Astrocyte (in vitro differentiated cells and primary cell): ENCODE data around the gene CENPX. TPM values are rescaled to one million over a fixed set of nuclear protein-coding genes. Genes with fewer than 3 reads are reported as not detected.

ENCODE experiments used
- DNase-seq: peaks from one replicate; pipeline ENCODE4 v3.0.0-alpha.2; 2010; ENCODE audit warnings: low read depth
- FAIRE-seq: peaks from 2 replicates; lab custom pipeline; 2011; peaks lifted over from hg19 to GRCh38; lab: Jason Lieb, UNC
- H2AFZ ChIP-seq: 2 replicates; pipeline ENCODE4 v1.6.0; 2012; ENCODE audit warnings: low read depth, low read length, inconsistent platforms
- H3K27ac ChIP-seq: 2 replicates; pipeline ENCODE4 v1.5.1; 2011; ENCODE audit warnings: low read depth, low read length, inconsistent platforms
- H3K27me3 ChIP-seq: 2 replicates; pipeline ENCODE4 v1.6.0; 2011; ENCODE audit warnings: low read length, inconsistent platforms; ENCODE audit not compliant: insufficient read depth
- H3K36me3 ChIP-seq: 2 replicates; pipeline ENCODE4 v1.5.1; 2011; ENCODE audit warnings: low read length, inconsistent platforms; ENCODE audit not compliant: insufficient read depth
- H3K4me1 ChIP-seq: 2 replicates; pipeline ENCODE4 v1.5.1; 2011; ENCODE audit warnings: low read length, inconsistent platforms; ENCODE audit not compliant: insufficient read depth
- H3K4me2 ChIP-seq: 2 replicates; pipeline ENCODE4 v1.6.0; 2012; ENCODE audit warnings: low read length, inconsistent platforms
- H3K4me3 ChIP-seq: 2 replicates; pipeline ENCODE4 v1.5.1; 2011; ENCODE audit warnings: low read depth, mild to moderate bottlenecking, low read length, inconsistent platforms; ENCODE audit not compliant: insufficient read depth
- H3K79me2 ChIP-seq: 2 replicates; pipeline ENCODE4 v1.6.0; 2012; ENCODE audit warnings: mild to moderate bottlenecking, low read length, inconsistent platforms; ENCODE audit not compliant: insufficient read depth
- H3K9ac ChIP-seq: 2 replicates; pipeline ENCODE4 v1.6.0; 2012; ENCODE audit warnings: mild to moderate bottlenecking, low read length, inconsistent platforms
- H3K9me3 ChIP-seq: 2 replicates; pipeline ENCODE4 v1.5.1; 2012; ENCODE audit warnings: low read depth, mild to moderate bottlenecking, low read length, inconsistent platforms; ENCODE audit not compliant: insufficient read depth
- H4K20me1 ChIP-seq: 2 replicates; pipeline ENCODE4 v1.6.0; 2012; ENCODE audit warnings: low read length, inconsistent platforms; ENCODE audit not compliant: insufficient read depth
- H3K27ac Mint-ChIP-seq: one replicate; pipeline ENCODE4 v1.8.0; 2021; ENCODE audit warnings: mild to moderate bottlenecking, mixed read lengths; ENCODE audit not compliant: unreplicated experiment
- H3K27me3 Mint-ChIP-seq: one replicate; pipeline ENCODE4 v1.8.0; 2021; ENCODE audit warnings: low read depth, mixed read lengths; ENCODE audit not compliant: unreplicated experiment
- H3K36me3 Mint-ChIP-seq: one replicate; pipeline ENCODE4 v1.8.0; 2021; ENCODE audit warnings: low read depth, mixed read lengths; ENCODE audit not compliant: unreplicated experiment
- H3K4me1 Mint-ChIP-seq: one replicate; pipeline ENCODE4 v1.8.0; 2021; ENCODE audit warnings: low read depth, mixed read lengths; ENCODE audit not compliant: unreplicated experiment
- H3K4me3 Mint-ChIP-seq: one replicate; pipeline ENCODE4 v1.8.0; 2021; ENCODE audit warnings: mild to moderate bottlenecking, moderate library complexity, mixed read lengths; ENCODE audit not compliant: unreplicated experiment
- H3K9me3 Mint-ChIP-seq: one replicate; pipeline ENCODE4 v1.8.0; 2021; ENCODE audit warnings: mild to moderate bottlenecking, mixed read lengths; ENCODE audit not compliant: unreplicated experiment
- CTCF ChIP-seq: IDR thresholded peaks from 2 replicates; pipeline ENCODE4 v1.5.1; 2011; ENCODE audit warnings: low read depth, mild to moderate bottlenecking, inconsistent platforms, low read length, moderate library complexity; ENCODE audit not compliant: insufficient read depth
- EZH2 ChIP-seq: IDR thresholded peaks from 2 replicates; pipeline ENCODE4 v1.6.1; 2012; ENCODE audit warnings: mild to moderate bottlenecking, low read length, inconsistent platforms; ENCODE audit not compliant: insufficient read depth
- total RNA-seq: library from RNA; stranded (reverse); gene quantifications from 2 replicates; pipeline ENCODE4 v1.2.1, GENCODE V29; 2021

The CENPX gene
- total RNA-seq, 1 donor from 2014 or later, result 26.7 TPM

- DNase-seq (no peak), FAIRE-seq (no peak)
- Histone ChIP-seq H3K36me3 (no peaks in the 10 kb centered on the region), H3K4me3 (no peak overlapping the region), H2AFZ (no peak overlapping the region), H3K4me2 (no peak overlapping the region), H3K27ac (no peak overlapping the region), H3K27me3 (no peaks in the 10 kb centered on the region), H3K79me2 (peaks cover 6% of the 10 kb centered on the region), H3K9ac (no peak overlapping the region), H3K9me3 (no peaks in the 10 kb centered on the region), H3K4me1 (peaks cover 10% of the 10 kb centered on the region), H4K20me1 (peaks cover 53% of the 10 kb centered on the region)
- Mint-ChIP-seq H3K27ac (no peak overlapping the region), H3K4me3 (no peak overlapping the region), H3K9me3 (peaks cover 3% of the 10 kb centered on the region), H3K27me3 (no peaks in the 10 kb centered on the region), H3K36me3 (peaks cover 5% of the 10 kb centered on the region), H3K4me1 (peaks cover 2% of the 10 kb centered on the region)
- no peak for TF ChIP-seq EZH2
- TF ChIP-seq CTCF, result no peak
Measured at GRCh38 chr17:81995463-81996231, 27.0 kb downstream of the CENPX start.

GRCh38 chr17:81994593-81995462 lies 27.9 kb downstream of the CENPX start:
- H3K9me3 Mint-ChIP-seq, result peaks cover 5% of the 10 kb centered on the region
- TF ChIP-seq CTCF (no peak), EZH2 (no peak)
- Histone ChIP-seq H2AFZ (no peak overlapping the region), H3K27ac (no peak overlapping the region), H3K4me3 (no peak overlapping the region), H3K36me3 (no peaks in the 10 kb centered on the region), H3K9ac (no peak overlapping the region), H3K79me2 (peaks cover 6% of the 10 kb centered on the region), H3K4me2 (no peak overlapping the region), H3K9me3 (no peaks in the 10 kb centered on the region), H4K20me1 (peaks cover 55% of the 10 kb centered on the region), H3K4me1 (peaks cover 10% of the 10 kb centered on the region), H3K27me3 (no peaks in the 10 kb centered on the region)
- peaks cover 9% of the 10 kb centered on the region for H3K36me3 Mint-ChIP-seq
- H3K27me3 Mint-ChIP-seq, result no peaks in the 10 kb centered on the region
- DNase-seq (no peak), FAIRE-seq (no peak)
- no peak overlapping the region for H3K4me3 Mint-ChIP-seq
- no peaks in the 10 kb centered on the region for H3K4me1 Mint-ChIP-seq
- peak overlapping the region; percentile 41 for H3K27ac Mint-ChIP-seq
